ENCODE data around the gene GYS2.

GYS2 gene

GRCh38 chr12:21552635-21553328 is 51.9 kb downstream of the GYS2 start:
- no peak for DNase-seq
- TF ChIP-seq POLR2A (IDR thresholded peaks at IDR 0.05; ENCODE audit: low read length) (no peak), GATA1 (IDR thresholded peaks at IDR 0.05; ENCODE audit: low read depth, low read length) (no peak)

GRCh38 chr12:21551841-21552465 is 52.7 kb downstream of the GYS2 start:
- no peak for TF ChIP-seq GATA1 (IDR thresholded peaks at IDR 0.05; ENCODE audit: low read depth, low read length)
- no peak for TF ChIP-seq POLR2A (IDR thresholded peaks at IDR 0.05; ENCODE audit: low read length)
- no peak for DNase-seq

GRCh38 chr12:21547437-21547836 is 57.2 kb downstream of the GYS2 start:
- no peak for TF ChIP-seq GATA1 (IDR thresholded peaks at IDR 0.05; ENCODE audit: low read depth, low read length)
- TF ChIP-seq POLR2A (IDR thresholded peaks at IDR 0.05; ENCODE audit: low read length): no peak
- no peak for DNase-seq

GRCh38 chr12:21546716-21547115 is 57.9 kb downstream of the GYS2 start:
- DNase-seq: no peak
- TF ChIP-seq GATA1 (IDR thresholded peaks at IDR 0.05; ENCODE audit: low read depth, low read length) (no peak), POLR2A (IDR thresholded peaks at IDR 0.05; ENCODE audit: low read length) (no peak)

GRCh38 chr12:21545557-21545956 is 59.1 kb downstream of the GYS2 start:
- DNase-seq: no peak
- TF ChIP-seq GATA1 (IDR thresholded peaks at IDR 0.05; ENCODE audit: low read depth, low read length) (no peak), POLR2A (IDR thresholded peaks at IDR 0.05; ENCODE audit: low read length) (no peak)

GRCh38 chr12:21543151-21543550 is 61.5 kb downstream of the GYS2 start:
- no peak for TF ChIP-seq POLR2A (IDR thresholded peaks at IDR 0.05; ENCODE audit: low read length)
- no peak for TF ChIP-seq GATA1 (IDR thresholded peaks at IDR 0.05; ENCODE audit: low read depth, low read length)
- DNase-seq: no peak

- no peak for DNase-seq
- TF ChIP-seq GATA1 (IDR thresholded peaks at IDR 0.05; ENCODE audit: low read depth, low read length): no peak
- TF ChIP-seq POLR2A (IDR thresholded peaks at IDR 0.05; ENCODE audit: low read length): no peak
Measured at GRCh38 chr12:21542403-21542802, 62.2 kb downstream of the GYS2 start.

GRCh38 chr12:21541773-21542172 is 62.9 kb downstream of the GYS2 start:
- TF ChIP-seq POLR2A (IDR thresholded peaks at IDR 0.05; ENCODE audit: low read length): no peak
- no peak for TF ChIP-seq GATA1 (IDR thresholded peaks at IDR 0.05; ENCODE audit: low read depth, low read length)
- DNase-seq: no peak

- TF ChIP-seq POLR2A (IDR thresholded peaks at IDR 0.05; ENCODE audit: low read length) (no peak), GATA1 (IDR thresholded peaks at IDR 0.05; ENCODE audit: low read depth, low read length) (no peak)
- DNase-seq: no peak
Measured at GRCh38 chr12:21539797-21540196, 64.8 kb downstream of the GYS2 start.

- no peak for DNase-seq
- TF ChIP-seq POLR2A (IDR thresholded peaks at IDR 0.05; ENCODE audit: low read length) (no peak), GATA1 (IDR thresholded peaks at IDR 0.05; ENCODE audit: low read depth, low read length) (no peak)
Measured at GRCh38 chr12:21538061-21538653, 66.5 kb downstream of the GYS2 start.

GRCh38 chr12:21529456-21529855 is 75.2 kb downstream of the GYS2 start:
- DNase-seq: no peak
- no peak for TF ChIP-seq POLR2A (IDR thresholded peaks at IDR 0.05; ENCODE audit: low read length)
- no peak for TF ChIP-seq GATA1 (IDR thresholded peaks at IDR 0.05; ENCODE audit: low read depth, low read length)

- no peak for DNase-seq
Measured at GRCh38 chr12:21528953-21529352, 75.7 kb downstream of the GYS2 start.

GRCh38 chr12:21527451-21528180 is 77.0 kb downstream of the GYS2 start:
- peak; percentile 19 to 29 for DNase-seq
- no peak for TF ChIP-seq GATA1 (IDR thresholded peaks at IDR 0.05; ENCODE audit: low read depth, low read length)
- no peak for TF ChIP-seq POLR2A (IDR thresholded peaks at IDR 0.05; ENCODE audit: low read length)

More at GRCh38 chr12:21528953-21529352, 75.7 kb downstream of the GYS2 start:
- no peak for TF ChIP-seq POLR2A (IDR thresholded peaks at IDR 0.05; ENCODE audit: low read length)
- TF ChIP-seq GATA1 (IDR thresholded peaks at IDR 0.05; ENCODE audit: low read depth, low read length): no peak

GRCh38 chr12:21526721-21527345 is 77.8 kb downstream of the GYS2 start:
- no peak for DNase-seq
- no peak for TF ChIP-seq GATA1 (IDR thresholded peaks at IDR 0.05; ENCODE audit: low read depth, low read length)
- TF ChIP-seq POLR2A (IDR thresholded peaks at IDR 0.05; ENCODE audit: low read length): no peak
